CD14-positive monocyte (primary cell): Measurements from ENCODE around the gene PSMD11. TPM values are rescaled to one million over a fixed set of nuclear protein-coding genes. Genes with fewer than 3 reads are reported as not detected.
"Not testable (repeated sequence)": the region's sequence is repeated elsewhere in the genome, so short reads cannot be mapped to it uniquely, and the experiment has no call there.

Source experiments
- DNase-seq, 3 donors: peaks; one replicate each; pipeline ENCODE4 v3.0.0-alpha.2; 2011 to 2022
- H2AFZ ChIP-seq: 2 replicates; pipeline ENCODE4 v1.6.0; 2012; ENCODE audit warnings: mild to moderate bottlenecking, low read depth, low read length, inconsistent platforms; ENCODE audit not compliant: insufficient read depth, poor library complexity, severe bottlenecking
- H3K27ac ChIP-seq, 2 donors: 1 replicate in 1 of 2; 2 replicates in 1 of 2; pipeline ENCODE4 v1.5.1; 2012 to 2013; ENCODE audit warnings: low read length in 2 of 2, control low read depth in 1 of 2, inconsistent platforms in 1 of 2, low read depth in 1 of 2, mild to moderate bottlenecking in 1 of 2
- H3K27me3 ChIP-seq, 2 donors: one replicate each; pipeline versions ENCODE4 v1.6.0 to v1.6.1; 2011 to 2013; ENCODE audit warnings: low read length in 2 of 2; ENCODE audit not compliant: control insufficient read depth in 2 of 2, insufficient read depth in 2 of 2
- H3K36me3 ChIP-seq, 2 donors: replicated peaks in 1 of 2; 1 replicate in 1 of 2; 2 replicates in 1 of 2; pipeline versions ENCODE4 v1.5.1 to v1.6.1; 2012 to 2013; ENCODE audit warnings: low read length in 2 of 2, control low read depth in 1 of 2, inconsistent platforms in 1 of 2, mild to moderate bottlenecking in 1 of 2; ENCODE audit not compliant: insufficient read depth in 2 of 2, control insufficient read depth in 1 of 2
- H3K4me1 ChIP-seq, 2 donors: 1 replicate in 1 of 2; 2 replicates in 1 of 2; pipeline versions ENCODE4 v1.5.1 to v1.6.1; 2012 to 2013; ENCODE audit warnings: low read length in 2 of 2, control low read depth in 1 of 2, inconsistent platforms in 1 of 2, mild to moderate bottlenecking in 1 of 2, moderate library complexity in 1 of 2; ENCODE audit not compliant: insufficient read depth in 2 of 2, control insufficient read depth in 1 of 2
- H3K4me2 ChIP-seq: replicated peaks from 2 replicates; pipeline ENCODE3; 2012; ENCODE audit warnings: low read length, moderate library complexity, mild to moderate bottlenecking; ENCODE audit not compliant: poor library complexity, severe bottlenecking; ENCODE audit errors: extremely low read depth
- H3K4me3 ChIP-seq, 3 experiments: fragments of 200-600 bp in 1 of 3; sonication (generic) in 1 of 3; replicated peaks in 1 of 3; 1 replicate in 2 of 3; 2 replicates in 1 of 3; pipeline ENCODE4 v1.5.1; 2011 to 2013; ENCODE audit warnings: low read length in 3 of 3, mild to moderate bottlenecking in 3 of 3, control low read depth in 2 of 3, low read depth in 2 of 3, inconsistent platforms in 1 of 3, moderate library complexity in 1 of 3
- H3K79me2 ChIP-seq: 2 replicates; pipeline ENCODE4 v1.6.0; 2012; ENCODE audit warnings: mild to moderate bottlenecking, control low read depth, inconsistent platforms, low read length, moderate library complexity; ENCODE audit not compliant: insufficient read depth
- H3K9ac ChIP-seq: 2 replicates; pipeline ENCODE4 v1.6.0; 2017; ENCODE audit warnings: low read length, mild to moderate bottlenecking; ENCODE audit not compliant: insufficient read depth, poor library complexity, severe bottlenecking
- H3K9me3 ChIP-seq, 2 donors: replicated peaks in 1 of 2; 1 replicate in 1 of 2; 2 replicates in 1 of 2; pipeline versions ENCODE4 v1.5.1 to v1.6.1; 2012 to 2013; ENCODE audit warnings: low read length in 2 of 2, control low read depth in 1 of 2; ENCODE audit not compliant: control insufficient read depth in 1 of 2, insufficient read depth in 1 of 2
- H4K20me1 ChIP-seq: 2 replicates; pipeline ENCODE4 v1.6.0; 2012; ENCODE audit warnings: mild to moderate bottlenecking, low read length, control low read depth, moderate library complexity; ENCODE audit not compliant: insufficient read depth
- H3K27ac Mint-ChIP-seq, 7 donors: one replicate each; pipeline ENCODE4 v1.8.0; 2020; ENCODE audit warnings: mild to moderate bottlenecking in 7 of 7, mixed read lengths in 7 of 7, moderate library complexity in 6 of 7, inconsistent platforms in 2 of 7
- H3K27me3 Mint-ChIP-seq, 3 donors: one replicate each; pipeline ENCODE4 v1.8.0; 2021 to 2022; ENCODE audit warnings: low read depth in 3 of 3, mild to moderate bottlenecking in 3 of 3, mixed read lengths in 3 of 3, moderate library complexity in 3 of 3, inconsistent platforms in 1 of 3
- H3K36me3 Mint-ChIP-seq, 2 donors: one replicate each; pipeline ENCODE4 v1.8.0; 2020; ENCODE audit warnings: mixed read lengths in 2 of 2, inconsistent platforms in 1 of 2, mild to moderate bottlenecking in 1 of 2
- H3K4me1 Mint-ChIP-seq: one replicate; pipeline ENCODE4 v1.8.0; 2020; ENCODE audit warnings: mild to moderate bottlenecking, mixed read lengths
- H3K4me3 Mint-ChIP-seq, 2 donors: one replicate each; pipeline ENCODE4 v1.8.0; 2020; ENCODE audit warnings: mild to moderate bottlenecking in 2 of 2, mixed read lengths in 2 of 2, moderate library complexity in 1 of 2
- H3K9me3 Mint-ChIP-seq, 7 donors: one replicate each; pipeline ENCODE4 v1.8.0; 2020 to 2022; ENCODE audit warnings: mixed read lengths in 7 of 7, mild to moderate bottlenecking in 6 of 7, moderate library complexity in 6 of 7, inconsistent platforms in 2 of 7
- CTCF ChIP-seq: fragments of 200-600 bp; IDR thresholded peaks from one replicate; pipeline ENCODE4 v1.8.0; 2022; ENCODE audit warnings: antibody characterized with exemption, mild to moderate bottlenecking
- WGBS: methylation state at CpG from one replicate; pipeline ENCODE4 v1.1.5; 2013; ENCODE audit warnings: missing lambda C conversion rate; ENCODE audit not compliant: insufficient coverage; 5-methylcytosine and 5-hydroxymethylcytosine counted together
- intact Hi-C, 2 donors: fragments of 100-400 bp; cut with micrococcal nuclease; formaldehyde crosslinking; loops; one replicate each; pipeline versions ENCODE4 v1.15.0 to v1.15.1; 2023
- polyA plus RNA-seq, 3 donors: library from polyadenylated mRNA; depleted of rRNA in 1 of 3; unstranded in 2 of 3; stranded (reverse) in 1 of 3; fragments of 300-500 nt in 2 of 3; fragments of >200 nt in 1 of 3; fragmentation: Illumina TruSeq in 2 of 3; gene quantifications; 1 replicate in 2 of 3; 2 replicates in 1 of 3; pipeline ENCODE4 v1.2.3, GENCODE V29; 2012 to 2021

The PSMD11 gene
- polyA plus RNA-seq, 3 donors, result 29.9 to 112 (median 91.8) TPM

GRCh38 chr17:32523827-32524552 is 79.7 kb downstream of the PSMD11 start:
- H3K4me3 Mint-ChIP-seq, result no peak overlapping the region
- H3K9me3 Mint-ChIP-seq, result peaks cover 0 to 11% (median 0%) of the 10 kb centered on the region in 7 donors
- no peak for DNase-seq
- H2AFZ ChIP-seq, result no peak overlapping the region
- H3K36me3 Mint-ChIP-seq, result peaks cover 6 to 15% of the 10 kb centered on the region in 2 donors
- no peak overlapping the region for H3K27ac ChIP-seq
- H3K4me2 ChIP-seq, result no peak overlapping the region
- H3K9me3 ChIP-seq, result no peaks in the 10 kb centered on the region
- intact Hi-C loops, result loop anchor here in 1 of 2 donors (10.0 kb wide), 1 partner anchor 51 kb away; no protein-coding TSS in a partner anchor
- H3K4me3 ChIP-seq, result no peak overlapping the region
- peaks cover 16 to 21% of the 10 kb centered on the region in 2 donors for H3K27me3 ChIP-seq
- H4K20me1 ChIP-seq, result no peaks in the 10 kb centered on the region
- no peaks in the 10 kb centered on the region for H3K36me3 ChIP-seq
- no peak for TF ChIP-seq CTCF
- peaks cover 16% of the 10 kb centered on the region for H3K4me1 Mint-ChIP-seq
- H3K9ac ChIP-seq, result no peak overlapping the region
- peaks cover 33 to 44% (median 36%) of the 10 kb centered on the region in 3 donors for H3K27me3 Mint-ChIP-seq
- H3K27ac Mint-ChIP-seq, result no peak overlapping the region
- no peaks in the 10 kb centered on the region for H3K79me2 ChIP-seq
- 96% methylated on average over 4 of the region's 12 CpGs for WGBS
- peaks cover 10 to 14% of the 10 kb centered on the region in 2 donors for H3K4me1 ChIP-seq

- not testable (repeated sequence) for H4K20me1 ChIP-seq, H3K27ac Mint-ChIP-seq, H2AFZ ChIP-seq, H3K4me2 ChIP-seq, H3K4me3 Mint-ChIP-seq, H3K9ac ChIP-seq, H3K4me3 ChIP-seq, H3K27ac ChIP-seq, H3K4me1 ChIP-seq, DNase-seq, H3K9me3 ChIP-seq, H3K79me2 ChIP-seq, H3K36me3 ChIP-seq
- intact Hi-C loops, result loop anchor here in 1 of 2 donors (10.0 kb wide), 1 partner anchor 50 kb away; no protein-coding TSS in a partner anchor
- H3K4me1 Mint-ChIP-seq, result peaks cover 13% of the 10 kb centered on the region
- peaks cover 0 to 10% (median 0%) of the 10 kb centered on the region in 7 donors for H3K9me3 Mint-ChIP-seq
- no CpG with 5 or more reads among the region's 6 CpGs for WGBS
- H3K27me3 ChIP-seq, result peaks cover 12 to 18% of the 10 kb centered on the region in 2 donors
- peaks cover 33 to 43% (median 34%) of the 10 kb centered on the region in 3 donors for H3K27me3 Mint-ChIP-seq
- H3K36me3 Mint-ChIP-seq, result peaks cover 6 to 15% of the 10 kb centered on the region in 2 donors
These were observed 80.2 kb downstream of the PSMD11 start for GRCh38 chr17:32524553-32524880.
